Smooth muscle cell of the coronary artery (primary cell): ENCODE results near the gene AFF3. TPM values are rescaled to one million over a fixed set of nuclear protein-coding genes. Genes with fewer than 3 reads are reported as not detected.

Experiments
- total RNA-seq: library from RNA; depleted of rRNA; stranded (reverse); fragments of >200 nt; gene quantifications from 2 replicates; pipeline ENCODE4 v1.2.3, GENCODE V29; 2014; ENCODE audit warnings: low replicate concordance

The AFF3 gene
- total RNA-seq: 0.08 and 0.12 TPM in 2 replicates

GRCh38 chr2:100142393-100142792, at the start of gene AFF3:
Gene AFF3 (minus strand): TSS chr2:100142590. CDS start chr2:100104454, 38,136 bp downstream.

Other genes starting within 250 kb of the AFF3 start
- gene LONRF2, start 179.9 kb upstream of the AFF3 start, total RNA-seq: 0.23 TPM in 1 of 2 replicates, not detected in the other